Uterus (tissue), 4 donors: Measurements from ENCODE around the gene SGK1. TPM values are rescaled to one million over a fixed set of nuclear protein-coding genes. Genes with fewer than 3 reads are reported as not detected.

ENCODE experiments used
- DNase-seq, 2 donors: peaks; one replicate each; pipeline ENCODE4 v3.0.0-alpha.2; 2019 to 2020
- H3K27ac ChIP-seq, 2 donors: fragments of 200-600 bp; sonication (generic); 1 replicate in 1 of 2; 2 replicates in 1 of 2; pipeline ENCODE4 v1.5.1; 2016 to 2018
- H3K27me3 ChIP-seq, 2 donors: fragments of 200-600 bp; sonication (generic); one replicate each; pipeline ENCODE4 v1.5.1; 2018 to 2019; ENCODE audit warnings: control low read depth in 1 of 2
- H3K36me3 ChIP-seq, 2 donors: fragments of 200-600 bp; sonication (generic); one replicate each; pipeline ENCODE4 v1.5.1; 2019; ENCODE audit warnings: control low read depth in 1 of 2
- H3K4me1 ChIP-seq, 2 donors: fragments of 200-600 bp; sonication (generic); one replicate each; pipeline ENCODE4 v1.5.1; 2018 to 2019; ENCODE audit warnings: control low read depth in 1 of 2
- H3K4me3 ChIP-seq, 2 donors: fragments of 200-600 bp; sonication (generic); 1 replicate in 1 of 2; 2 replicates in 1 of 2; pipeline ENCODE4 v1.5.1; 2018 to 2019; ENCODE audit warnings: mild to moderate bottlenecking in 1 of 2
- H3K9me3 ChIP-seq, 2 donors: fragments of 200-600 bp; sonication (generic); one replicate each; pipeline ENCODE4 v1.5.1; 2019; ENCODE audit warnings: control low read depth in 1 of 2
- CTCF ChIP-seq, 4 experiments: fragments of 200-600 bp in 2 of 4; fragments of 450-650 bp in 2 of 4; sonication (generic) in 2 of 4; IDR thresholded peaks; one replicate each; pipeline ENCODE4 v1.5.1; 2016 to 2019; ENCODE audit warnings: antibody characterized with exemption in 4 of 4, mild to moderate bottlenecking in 2 of 4, moderate library complexity in 1 of 4
- POLR2A ChIP-seq, 2 donors: fragments of 450-650 bp; IDR thresholded peaks; one replicate each; pipeline ENCODE4 v1.6.1; 2016; ENCODE audit warnings: antibody characterized with exemption in 2 of 2, mild to moderate bottlenecking in 1 of 2, moderate library complexity in 1 of 2
- intact Hi-C: fragments of 100-400 bp; cut with DNase I; formaldehyde crosslinking; loops from one replicate; pipeline ENCODE4 v1.15.1; 2023; ENCODE audit warnings: low total_unique reads
- total RNA-seq, 4 donors: library from RNA; depleted of rRNA in 3 of 4; stranded (reverse); fragments of >200 nt in 3 of 4; gene quantifications; one replicate each; pipeline versions ENCODE4 v1.1.0 to v1.2.4, GENCODE V29; 2014 to 2023
- donor health status: DM: yes; HTN: yes; CAD: no.

SGK1 gene
- 10 to 100 TPM; 47.1 to 75.0 (median 59.8) TPM for total RNA-seq

GRCh38 chr6:134317471-134318131 is at the start of gene SGK1:
Gene SGK1 (minus strand): TSS chr6:134318112. CDS start chr6:134317460, 652 bp downstream.
- Histone ChIP-seq H3K4me3 (peak within 1 kb of the TSS; percentile 31 to 50), H3K9me3 (no peaks in the 10 kb centered on the region), H3K36me3 (no peaks in the 10 kb centered on the region), H3K27me3 (no peaks in the 10 kb centered on the region), H3K4me1 (peaks cover 0 to 5% of the 10 kb centered on the region in 2 donors), H3K27ac (peak within 1 kb of the TSS in 1 of 2 donors; percentile 22)
- peak in 1 of 2 donors; percentile 32 for DNase-seq
- no peak for TF ChIP-seq CTCF (IDR thresholded peaks at IDR 0.05)
- TF ChIP-seq POLR2A (IDR thresholded peaks at IDR 0.05): no peak
- intact Hi-C loops: no loop called here

- Histone ChIP-seq H3K9me3 (no peaks in the 10 kb centered on the region), H3K27ac (no peak overlapping the region), H3K4me3 (no peak overlapping the region), H3K27me3 (no peaks in the 10 kb centered on the region), H3K36me3 (no peaks in the 10 kb centered on the region), H3K4me1 (no peaks in the 10 kb centered on the region)
- no peak for DNase-seq
- TF ChIP-seq CTCF (IDR thresholded peaks at IDR 0.05): no peak
- TF ChIP-seq POLR2A (IDR thresholded peaks at IDR 0.05): no peak
- intact Hi-C loops: no loop called here
These were observed 45.6 kb upstream of the SGK1 start for GRCh38 chr6:134363323-134364039.

GRCh38 chr6:134361011-134361410 is 43.1 kb upstream of the SGK1 start:
- Histone ChIP-seq H3K4me3 (no peak overlapping the region), H3K27me3 (no peaks in the 10 kb centered on the region), H3K36me3 (no peaks in the 10 kb centered on the region), H3K9me3 (no peaks in the 10 kb centered on the region), H3K27ac (no peak overlapping the region), H3K4me1 (no peaks in the 10 kb centered on the region)
- TF ChIP-seq CTCF (IDR thresholded peaks at IDR 0.05) (no peak), POLR2A (IDR thresholded peaks at IDR 0.05) (no peak)
- DNase-seq: no peak
- intact Hi-C loops: no loop called here

- DNase-seq: no peak
- Histone ChIP-seq H3K4me1 (no peaks in the 10 kb centered on the region), H3K27ac (no peak overlapping the region)
These were observed 41.4 kb upstream of the SGK1 start for GRCh38 chr6:134359302-134359701.

More at GRCh38 chr6:134359302-134359701, 41.4 kb upstream of the SGK1 start:
- Histone ChIP-seq H3K4me3 (no peak overlapping the region), H3K36me3 (no peaks in the 10 kb centered on the region), H3K27me3 (no peaks in the 10 kb centered on the region), H3K9me3 (no peaks in the 10 kb centered on the region)
- TF ChIP-seq CTCF (IDR thresholded peaks at IDR 0.05): no peak
- TF ChIP-seq POLR2A (IDR thresholded peaks at IDR 0.05): no peak
- intact Hi-C loops: no loop called here
